Urinary bladder (tissue), 2 donors: ENCODE measurements around the gene OR4L1. TPM values are rescaled to one million over a fixed set of nuclear protein-coding genes. Genes with fewer than 3 reads are reported as not detected.

ENCODE experiments used
- polyA plus RNA-seq: library from polyadenylated mRNA; stranded (reverse); fragments of 200-250 nt; gene quantifications from one replicate; pipeline ENCODE4 v1.2.3, GENCODE V29; 2013
- small RNA-seq: library from RNA; depleted of rRNA; stranded (forward); fragments of <200 nt; gene quantifications from one replicate; pipeline ENCODE3, GENCODE V24; 2014
- total RNA-seq: library from RNA; depleted of rRNA; stranded (reverse); fragments of >200 nt; gene quantifications from one replicate; pipeline ENCODE4 v1.2.3, GENCODE V29; 2014
- donor health status: healthy.

Gene OR4L1
- total and polyA plus RNA-seq, 2 donors = not detected

Small RNA genes within 50 kb of the gene (small RNA-seq; reads per million reads assigned to genes)
- not detected for gene RNA5SP380

Other genes with a start within 250 kb of the OR4L1 start
- gene OR4K2, start 184.9 kb upstream of the OR4L1 start, total RNA-seq = not detected
- not detected for gene OR4K2, start 184.9 kb upstream of the OR4L1 start, polyA plus RNA-seq
- not detected for gene OR4K5, start 139.4 kb upstream of the OR4L1 start, total RNA-seq
- gene OR4K5, start 139.4 kb upstream of the OR4L1 start, polyA plus RNA-seq = not detected
- not detected for gene OR4K1, start 129.1 kb upstream of the OR4L1 start, total RNA-seq
- gene OR4K1, start 129.1 kb upstream of the OR4L1 start, polyA plus RNA-seq = not detected
- gene OR4K15, start 84.5 kb upstream of the OR4L1 start, total RNA-seq = not detected
- not detected for gene OR4K15, start 84.5 kb upstream of the OR4L1 start, polyA plus RNA-seq
- not detected for gene OR4Q2, start 57.9 kb upstream of the OR4L1 start, total RNA-seq
- gene OR4Q2, start 57.9 kb upstream of the OR4L1 start, polyA plus RNA-seq = not detected
- not detected for gene OR4K14, start 40.7 kb upstream of the OR4L1 start, total RNA-seq
- gene OR4K14, start 40.7 kb upstream of the OR4L1 start, polyA plus RNA-seq = not detected
- not detected for gene OR4K13, start 24.0 kb upstream of the OR4L1 start, total RNA-seq
- not detected for gene OR4K13, start 24.0 kb upstream of the OR4L1 start, polyA plus RNA-seq
- gene OR4K17, start 50.7 kb downstream of the OR4L1 start, total RNA-seq = not detected
- gene OR4K17, start 50.7 kb downstream of the OR4L1 start, polyA plus RNA-seq = not detected
- gene OR4N5, start 78.8 kb downstream of the OR4L1 start, total RNA-seq = not detected
- gene OR4N5, start 78.8 kb downstream of the OR4L1 start, polyA plus RNA-seq = not detected
- not detected for gene OR11G2, start 130.9 kb downstream of the OR4L1 start, total RNA-seq
- gene OR11G2, start 130.9 kb downstream of the OR4L1 start, polyA plus RNA-seq = not detected
- not detected for gene OR11H6, start 163.7 kb downstream of the OR4L1 start, total RNA-seq
- not detected for gene OR11H6, start 163.7 kb downstream of the OR4L1 start, polyA plus RNA-seq
- gene OR11H7, start 168.9 kb downstream of the OR4L1 start, total RNA-seq = not detected
- not detected for gene OR11H7, start 168.9 kb downstream of the OR4L1 start, polyA plus RNA-seq
- not detected for gene OR11H4, start 179.2 kb downstream of the OR4L1 start, total RNA-seq
- not detected for gene OR11H4, start 179.2 kb downstream of the OR4L1 start, polyA plus RNA-seq
- 22.7 TPM for gene TTC5, start 245.9 kb downstream of the OR4L1 start, total RNA-seq
- gene TTC5, start 245.9 kb downstream of the OR4L1 start, polyA plus RNA-seq = 8.0 TPM